CD14-positive monocyte (primary cell): ENCODE measurements around the gene C19orf85. TPM values are rescaled to one million over a fixed set of nuclear protein-coding genes. Genes with fewer than 3 reads are reported as not detected.

ENCODE experiments used
- DNase-seq, 3 donors: peaks; one replicate each; pipeline ENCODE4 v3.0.0-alpha.2; 2011 to 2022
- H2AFZ ChIP-seq: 2 replicates; pipeline ENCODE4 v1.6.0; 2012; ENCODE audit warnings: mild to moderate bottlenecking, low read depth, low read length, inconsistent platforms; ENCODE audit not compliant: insufficient read depth, poor library complexity, severe bottlenecking
- H3K27ac ChIP-seq, 2 donors: 1 replicate in 1 of 2; 2 replicates in 1 of 2; pipeline ENCODE4 v1.5.1; 2012 to 2013; ENCODE audit warnings: low read length in 2 of 2, control low read depth in 1 of 2, inconsistent platforms in 1 of 2, low read depth in 1 of 2, mild to moderate bottlenecking in 1 of 2
- H3K27me3 ChIP-seq, 2 donors: one replicate each; pipeline versions ENCODE4 v1.6.0 to v1.6.1; 2011 to 2013; ENCODE audit warnings: low read length in 2 of 2; ENCODE audit not compliant: control insufficient read depth in 2 of 2, insufficient read depth in 2 of 2
- H3K36me3 ChIP-seq, 2 donors: replicated peaks in 1 of 2; 1 replicate in 1 of 2; 2 replicates in 1 of 2; pipeline versions ENCODE4 v1.5.1 to v1.6.1; 2012 to 2013; ENCODE audit warnings: low read length in 2 of 2, control low read depth in 1 of 2, inconsistent platforms in 1 of 2, mild to moderate bottlenecking in 1 of 2; ENCODE audit not compliant: insufficient read depth in 2 of 2, control insufficient read depth in 1 of 2
- H3K4me1 ChIP-seq, 2 donors: 1 replicate in 1 of 2; 2 replicates in 1 of 2; pipeline versions ENCODE4 v1.5.1 to v1.6.1; 2012 to 2013; ENCODE audit warnings: low read length in 2 of 2, control low read depth in 1 of 2, inconsistent platforms in 1 of 2, mild to moderate bottlenecking in 1 of 2, moderate library complexity in 1 of 2; ENCODE audit not compliant: insufficient read depth in 2 of 2, control insufficient read depth in 1 of 2
- H3K4me2 ChIP-seq: replicated peaks from 2 replicates; pipeline ENCODE3; 2012; ENCODE audit warnings: low read length, moderate library complexity, mild to moderate bottlenecking; ENCODE audit not compliant: poor library complexity, severe bottlenecking; ENCODE audit errors: extremely low read depth
- H3K4me3 ChIP-seq, 3 experiments: fragments of 200-600 bp in 1 of 3; sonication (generic) in 1 of 3; replicated peaks in 1 of 3; 1 replicate in 2 of 3; 2 replicates in 1 of 3; pipeline ENCODE4 v1.5.1; 2011 to 2013; ENCODE audit warnings: low read length in 3 of 3, mild to moderate bottlenecking in 3 of 3, control low read depth in 2 of 3, low read depth in 2 of 3, inconsistent platforms in 1 of 3, moderate library complexity in 1 of 3
- H3K79me2 ChIP-seq: 2 replicates; pipeline ENCODE4 v1.6.0; 2012; ENCODE audit warnings: mild to moderate bottlenecking, control low read depth, inconsistent platforms, low read length, moderate library complexity; ENCODE audit not compliant: insufficient read depth
- H3K9ac ChIP-seq: 2 replicates; pipeline ENCODE4 v1.6.0; 2017; ENCODE audit warnings: low read length, mild to moderate bottlenecking; ENCODE audit not compliant: insufficient read depth, poor library complexity, severe bottlenecking
- H3K9me3 ChIP-seq, 2 donors: replicated peaks in 1 of 2; 1 replicate in 1 of 2; 2 replicates in 1 of 2; pipeline versions ENCODE4 v1.5.1 to v1.6.1; 2012 to 2013; ENCODE audit warnings: low read length in 2 of 2, control low read depth in 1 of 2; ENCODE audit not compliant: control insufficient read depth in 1 of 2, insufficient read depth in 1 of 2
- H4K20me1 ChIP-seq: 2 replicates; pipeline ENCODE4 v1.6.0; 2012; ENCODE audit warnings: mild to moderate bottlenecking, low read length, control low read depth, moderate library complexity; ENCODE audit not compliant: insufficient read depth
- H3K27ac Mint-ChIP-seq, 7 donors: one replicate each; pipeline ENCODE4 v1.8.0; 2020; ENCODE audit warnings: mild to moderate bottlenecking in 7 of 7, mixed read lengths in 7 of 7, moderate library complexity in 6 of 7, inconsistent platforms in 2 of 7
- H3K27me3 Mint-ChIP-seq, 3 donors: one replicate each; pipeline ENCODE4 v1.8.0; 2021 to 2022; ENCODE audit warnings: low read depth in 3 of 3, mild to moderate bottlenecking in 3 of 3, mixed read lengths in 3 of 3, moderate library complexity in 3 of 3, inconsistent platforms in 1 of 3
- H3K36me3 Mint-ChIP-seq, 2 donors: one replicate each; pipeline ENCODE4 v1.8.0; 2020; ENCODE audit warnings: mixed read lengths in 2 of 2, inconsistent platforms in 1 of 2, mild to moderate bottlenecking in 1 of 2
- H3K4me1 Mint-ChIP-seq: one replicate; pipeline ENCODE4 v1.8.0; 2020; ENCODE audit warnings: mild to moderate bottlenecking, mixed read lengths
- H3K4me3 Mint-ChIP-seq, 2 donors: one replicate each; pipeline ENCODE4 v1.8.0; 2020; ENCODE audit warnings: mild to moderate bottlenecking in 2 of 2, mixed read lengths in 2 of 2, moderate library complexity in 1 of 2
- H3K9me3 Mint-ChIP-seq, 7 donors: one replicate each; pipeline ENCODE4 v1.8.0; 2020 to 2022; ENCODE audit warnings: mixed read lengths in 7 of 7, mild to moderate bottlenecking in 6 of 7, moderate library complexity in 6 of 7, inconsistent platforms in 2 of 7
- WGBS: methylation state at CpG from one replicate; pipeline ENCODE4 v1.1.5; 2013; ENCODE audit warnings: missing lambda C conversion rate; ENCODE audit not compliant: insufficient coverage; 5-methylcytosine and 5-hydroxymethylcytosine counted together
- intact Hi-C, 2 donors: fragments of 100-400 bp; cut with micrococcal nuclease; formaldehyde crosslinking; loops; one replicate each; pipeline versions ENCODE4 v1.15.0 to v1.15.1; 2023
- polyA plus RNA-seq, 3 donors: library from polyadenylated mRNA; depleted of rRNA in 1 of 3; unstranded in 2 of 3; stranded (reverse) in 1 of 3; fragments of 300-500 nt in 2 of 3; fragments of >200 nt in 1 of 3; fragmentation: Illumina TruSeq in 2 of 3; gene quantifications; 1 replicate in 2 of 3; 2 replicates in 1 of 3; pipeline ENCODE4 v1.2.3, GENCODE V29; 2012 to 2021
- TF ChIP-seq, protein P1 (sequence below): fragments of 200-600 bp; IDR thresholded peaks from one replicate; pipeline ENCODE4 v1.8.0; 2022; ENCODE audit warnings: antibody characterized with exemption, mild to moderate bottlenecking

The C19orf85 gene
- polyA plus RNA-seq, 3 donors, result not detected

DNA sequence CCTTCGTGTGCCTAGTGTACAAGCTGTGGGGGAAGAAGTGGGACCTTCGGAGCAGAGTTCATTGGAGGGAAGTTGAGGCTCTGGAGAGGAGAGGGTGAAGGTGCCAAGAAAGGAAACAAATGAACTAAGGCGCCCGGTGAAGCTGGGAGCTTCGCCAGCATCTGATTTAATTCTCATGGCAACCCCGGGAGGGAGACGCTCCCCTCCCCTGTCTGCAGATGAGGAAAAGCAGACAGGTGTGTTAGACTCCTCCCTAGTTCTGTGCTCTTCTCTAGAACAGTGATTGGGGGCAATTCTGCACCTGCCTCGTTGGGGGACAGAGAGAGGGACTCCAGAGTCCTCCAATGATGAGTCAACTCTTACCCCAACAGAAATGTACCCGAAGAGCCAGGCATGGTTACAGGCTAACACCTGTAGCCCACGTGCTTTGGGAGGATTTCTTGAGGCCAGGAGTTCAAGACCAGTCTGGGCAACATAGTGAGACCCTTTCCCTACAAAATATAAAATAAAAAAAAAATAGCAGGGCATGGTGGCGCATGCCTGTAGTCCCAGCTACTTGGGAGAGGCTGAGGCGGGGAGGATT, 27.9 kb upstream of the C19orf85 start:
- H3K4me1 ChIP-seq, result no peaks in the 10 kb centered on the region
- H3K27me3 ChIP-seq, result peaks cover 0 to 9% of the 10 kb centered on the region in 2 donors
- H3K4me1 Mint-ChIP-seq, result peaks cover 4% of the 10 kb centered on the region
- peak overlapping the region in 1 of 7 donors; percentile 8 for H3K27ac Mint-ChIP-seq
- H3K27ac ChIP-seq, result no peak overlapping the region
- H2AFZ ChIP-seq, result no peak overlapping the region
- no peaks in the 10 kb centered on the region for H3K36me3 Mint-ChIP-seq
- 57% methylated on average over 5 of the region's 12 CpGs for WGBS
- no peaks in the 10 kb centered on the region for H3K9me3 ChIP-seq
- H3K79me2 ChIP-seq, result no peaks in the 10 kb centered on the region
- TF ChIP-seq, protein P1, sequence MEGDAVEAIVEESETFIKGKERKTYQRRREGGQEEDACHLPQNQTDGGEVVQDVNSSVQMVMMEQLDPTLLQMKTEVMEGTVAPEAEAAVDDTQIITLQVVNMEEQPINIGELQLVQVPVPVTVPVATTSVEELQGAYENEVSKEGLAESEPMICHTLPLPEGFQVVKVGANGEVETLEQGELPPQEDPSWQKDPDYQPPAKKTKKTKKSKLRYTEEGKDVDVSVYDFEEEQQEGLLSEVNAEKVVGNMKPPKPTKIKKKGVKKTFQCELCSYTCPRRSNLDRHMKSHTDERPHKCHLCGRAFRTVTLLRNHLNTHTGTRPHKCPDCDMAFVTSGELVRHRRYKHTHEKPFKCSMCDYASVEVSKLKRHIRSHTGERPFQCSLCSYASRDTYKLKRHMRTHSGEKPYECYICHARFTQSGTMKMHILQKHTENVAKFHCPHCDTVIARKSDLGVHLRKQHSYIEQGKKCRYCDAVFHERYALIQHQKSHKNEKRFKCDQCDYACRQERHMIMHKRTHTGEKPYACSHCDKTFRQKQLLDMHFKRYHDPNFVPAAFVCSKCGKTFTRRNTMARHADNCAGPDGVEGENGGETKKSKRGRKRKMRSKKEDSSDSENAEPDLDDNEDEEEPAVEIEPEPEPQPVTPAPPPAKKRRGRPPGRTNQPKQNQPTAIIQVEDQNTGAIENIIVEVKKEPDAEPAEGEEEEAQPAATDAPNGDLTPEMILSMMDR, result no peak
- H3K27me3 Mint-ChIP-seq, result peaks cover 14 to 38% (median 24%) of the 10 kb centered on the region in 3 donors
- H3K4me2 ChIP-seq, result no peak overlapping the region
- DNase-seq, result no peak
- no peaks in the 10 kb centered on the region for H3K36me3 ChIP-seq
- H3K9me3 Mint-ChIP-seq, result peaks cover 0 to 3% (median 0%) of the 10 kb centered on the region in 7 donors
- H3K4me3 Mint-ChIP-seq, result peak overlapping the region in 1 of 2 donors; percentile 17
- H4K20me1 ChIP-seq, result no peaks in the 10 kb centered on the region
- H3K4me3 ChIP-seq, result no peak overlapping the region
- intact Hi-C loops, result no loop called here
- no peak overlapping the region for H3K9ac ChIP-seq

GRCh38 chr19:55491546-55492360, 27.2 kb upstream of the C19orf85 start:
- H3K4me1 ChIP-seq, result no peaks in the 10 kb centered on the region
- no peaks in the 10 kb centered on the region for H3K36me3 ChIP-seq
- Mint-ChIP-seq H3K36me3 (no peaks in the 10 kb centered on the region), H3K27me3 (peaks cover 16 to 40% (median 24%) of the 10 kb centered on the region in 3 donors), H3K4me1 (peaks cover 6% of the 10 kb centered on the region), H3K4me3 (peak overlapping the region in 1 of 2 donors; percentile 17), H3K9me3 (peaks cover 0 to 3% (median 0%) of the 10 kb centered on the region in 7 donors), H3K27ac (peak overlapping the region in 1 of 7 donors; percentile 8)
- H3K4me2 ChIP-seq, result no peak overlapping the region
- TF ChIP-seq, protein P1, result no peak
- H2AFZ ChIP-seq, result no peak overlapping the region
- no peak for DNase-seq
- H4K20me1 ChIP-seq, result no peaks in the 10 kb centered on the region
- H3K4me3 ChIP-seq, result no peak overlapping the region
- intact Hi-C loops, result no loop called here
- H3K9me3 ChIP-seq, result no peaks in the 10 kb centered on the region
- peaks cover 0 to 9% of the 10 kb centered on the region in 2 donors for H3K27me3 ChIP-seq
- no peaks in the 10 kb centered on the region for H3K79me2 ChIP-seq
- H3K27ac ChIP-seq, result no peak overlapping the region
- 86% methylated on average over 16 of the region's 24 CpGs for WGBS
- H3K9ac ChIP-seq, result no peak overlapping the region
